GM12865 (cell line): Measurements from ENCODE around the gene AKAP13.

Experiments used
- DNase-seq: peaks from one replicate; pipeline ENCODE4 v3.0.0; 2010; ENCODE audit warnings: low read depth
- H3K4me3 ChIP-seq: 2 replicates; pipeline ENCODE4 v1.5.1; 2011; ENCODE audit warnings: mild to moderate bottlenecking, low read depth, low read length, control low read depth
- CTCF ChIP-seq: IDR thresholded peaks from 2 replicates; pipeline ENCODE4 v1.5.1; 2011; ENCODE audit warnings: low read length, control low read depth, low read depth, inconsistent platforms; ENCODE audit not compliant: insufficient read depth; ENCODE audit errors: missing control alignments

AKAP13 gene

GRCh38 chr15:85497172-85497569, 116.8 kb downstream of the AKAP13 start:
- TF ChIP-seq CTCF, result no peak
- no peak for DNase-seq
- no peak overlapping the region for H3K4me3 ChIP-seq

- no peak for DNase-seq
- H3K4me3 ChIP-seq, result no peak overlapping the region
- no peak for TF ChIP-seq CTCF
These were observed 118.1 kb downstream of the AKAP13 start for GRCh38 chr15:85498471-85498870.

- TF ChIP-seq CTCF, result no peak
- no peak for DNase-seq
- no peak overlapping the region for H3K4me3 ChIP-seq
These were observed 119.0 kb downstream of the AKAP13 start for GRCh38 chr15:85499371-85499887.

GRCh38 chr15:85500060-85500708, 119.8 kb downstream of the AKAP13 start:
- peak; percentile 8 for DNase-seq
- no peak for TF ChIP-seq CTCF

GRCh38 chr15:85500729-85501128, 120.3 kb downstream of the AKAP13 start:
- DNase-seq, result no peak
- TF ChIP-seq CTCF, result no peak
- H3K4me3 ChIP-seq, result no peak overlapping the region

More at GRCh38 chr15:85500060-85500708, 119.8 kb downstream of the AKAP13 start:
- H3K4me3 ChIP-seq, result no peak overlapping the region

GRCh38 chr15:85501574-85501973, 121.2 kb downstream of the AKAP13 start:
- no peak for DNase-seq
- TF ChIP-seq CTCF, result no peak
- no peak overlapping the region for H3K4me3 ChIP-seq
